HUDEP-2 (cell line): ENCODE results near the gene PER1.

Experiments
- DNase-seq, 76 experiments: peaks; one replicate each; lab custom pipeline; 2025; ENCODE audit not compliant: unreplicated experiment in 76 of 76; lab: John Stamatoyannopoulos, UW

The PER1 gene

GRCh38 chr17:8142887-8143580, 9.2 kb downstream of the PER1 start:
- no peak for DNase-seq

DNA sequence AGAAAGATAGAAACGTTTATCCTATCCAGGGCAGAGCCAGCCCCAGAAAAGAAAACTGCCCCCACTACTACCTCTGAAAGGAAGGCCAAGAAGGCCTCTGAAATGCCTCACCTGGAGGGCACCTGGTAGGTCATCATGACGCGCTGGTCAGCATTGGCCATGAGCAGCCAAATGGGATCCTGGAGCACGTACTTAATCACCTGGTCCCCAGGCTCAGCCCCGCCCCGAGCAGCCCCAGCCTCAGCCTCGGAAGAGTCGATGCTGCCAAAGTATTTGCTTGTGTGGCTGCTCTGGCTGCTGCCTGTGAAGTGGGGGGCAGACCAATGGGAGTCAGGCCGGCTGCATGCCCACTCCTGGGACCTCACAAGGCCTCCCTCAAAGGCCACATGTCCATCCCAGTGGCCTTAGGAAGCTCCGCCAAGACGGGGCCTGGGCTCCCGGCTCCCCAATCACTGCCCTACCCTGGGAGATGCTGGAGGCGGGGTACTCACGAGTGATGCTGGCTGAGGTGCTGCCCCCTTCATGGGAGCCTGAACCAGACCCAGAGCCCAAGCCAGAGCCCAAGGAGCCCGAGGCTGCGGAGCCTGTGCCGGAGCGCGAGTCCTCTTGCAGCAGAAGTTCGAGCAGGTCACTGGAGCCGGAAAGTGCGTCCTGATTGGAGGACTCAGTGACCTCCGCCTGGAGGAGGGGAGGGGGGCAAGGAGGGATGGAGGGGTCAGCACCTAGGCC, 9.9 kb downstream of the PER1 start:
- DNase-seq: no peak

GRCh38 chr17:8141741-8142140, 10.5 kb downstream of the PER1 start:
- no peak for DNase-seq

GRCh38 chr17:8141045-8141444, 11.2 kb downstream of the PER1 start:
- no peak for DNase-seq

- no peak for DNase-seq
Observed at GRCh38 chr17:8140065-8141029, 11.9 kb downstream of the PER1 start.

DNA sequence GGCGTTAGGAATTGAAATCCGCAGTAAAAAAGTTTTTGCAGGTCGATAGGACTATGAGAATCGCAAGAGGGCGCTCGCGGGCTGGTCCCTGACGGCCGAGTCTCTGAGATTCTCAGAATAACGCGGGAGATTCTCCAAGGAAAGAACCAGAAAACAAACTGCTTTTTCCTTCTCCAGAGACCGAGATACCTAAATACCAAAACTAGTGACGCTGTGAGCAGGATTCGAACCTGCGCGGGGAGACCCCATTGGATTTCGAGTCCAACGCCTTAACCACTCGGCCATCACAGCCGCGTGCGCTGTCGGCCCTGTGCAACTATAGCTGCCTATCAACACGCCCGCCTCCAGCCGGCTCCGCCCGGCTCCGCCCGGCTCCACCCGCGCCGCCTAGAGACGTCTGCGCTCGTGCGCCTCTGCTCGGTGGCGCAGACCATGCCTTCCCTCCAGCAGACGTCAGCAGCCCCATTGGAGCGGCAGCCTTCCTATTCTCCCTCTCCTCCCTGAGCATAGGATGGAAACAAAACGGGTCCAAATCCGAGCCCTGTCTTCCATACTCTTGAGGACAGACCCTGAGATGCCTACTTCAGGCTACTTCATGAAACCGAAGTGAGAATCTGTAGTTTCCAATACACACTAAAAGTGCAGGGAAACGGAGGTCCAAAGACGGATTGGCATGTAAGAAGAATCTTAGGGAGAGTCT, 13.4 kb downstream of the PER1 start:
- peak in 73 of 76 experiments; percentile 54 to 100 (median 96) for DNase-seq

- no peak for DNase-seq
Observed at GRCh38 chr17:8138374-8138671, 13.9 kb downstream of the PER1 start.

- DNase-seq: no peak
Observed at GRCh38 chr17:8137645-8138373, 14.4 kb downstream of the PER1 start.

DNA sequence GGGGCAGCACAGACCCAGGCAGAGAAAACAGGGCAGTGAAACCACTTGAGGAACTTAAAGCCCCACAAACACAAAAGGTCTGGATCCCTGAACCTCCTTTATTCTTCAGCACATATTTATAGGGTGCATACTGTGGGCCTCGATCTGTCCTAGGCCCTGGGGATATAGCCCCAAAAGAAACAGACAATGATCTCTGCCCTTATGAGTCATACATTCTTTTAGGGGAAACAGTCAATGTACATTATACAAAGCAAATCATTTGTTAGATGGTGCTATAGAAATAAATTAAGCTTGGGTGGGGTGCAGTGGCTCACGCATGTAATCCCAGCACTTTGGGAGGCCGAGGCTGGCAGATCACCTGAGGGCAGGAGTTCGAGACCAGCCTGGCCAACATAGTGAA, 18.3 kb downstream of the PER1 start:
- DNase-seq: no peak

GRCh38 chr17:8133399-8133798, 18.8 kb downstream of the PER1 start:
- DNase-seq: no peak

GRCh38 chr17:8131844-8132441, 20.3 kb downstream of the PER1 start:
- DNase-seq: no peak

DNA sequence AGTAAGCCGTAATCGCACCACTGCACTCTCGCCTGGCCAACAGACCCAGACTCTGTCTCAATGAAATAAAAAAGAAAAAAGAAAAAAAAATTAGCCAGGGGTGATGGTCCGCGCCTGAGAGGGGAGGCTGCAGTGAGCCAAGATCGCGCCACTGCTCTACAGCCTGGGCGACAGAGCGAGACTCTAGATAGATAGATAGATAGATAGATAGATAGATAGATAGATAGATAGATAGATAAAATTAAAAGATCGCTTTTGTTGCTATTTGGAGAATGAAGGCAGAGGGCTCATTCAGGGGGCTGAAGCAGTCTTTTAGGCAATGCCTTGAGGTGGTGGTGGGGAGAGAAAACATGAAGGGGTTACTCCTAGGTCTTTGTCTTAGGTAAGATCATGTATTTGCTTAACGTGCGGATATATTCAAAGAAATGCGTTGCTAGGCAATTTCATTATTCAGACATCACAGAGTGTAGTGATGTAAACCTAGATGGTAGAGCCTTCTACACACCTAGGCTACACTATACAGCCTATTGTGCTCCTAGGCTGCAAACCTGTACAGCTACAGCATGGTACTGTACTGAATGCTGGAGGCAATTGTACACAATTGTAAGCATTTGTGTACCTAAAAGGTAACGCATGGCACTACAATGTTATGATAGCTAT, 23.9 kb downstream of the PER1 start:
- DNase-seq: no peak

GRCh38 chr17:8126491-8127066, 25.6 kb downstream of the PER1 start:
- DNase-seq: peak in 29 of 76 experiments; percentile 8 to 69 (median 37)

DNA sequence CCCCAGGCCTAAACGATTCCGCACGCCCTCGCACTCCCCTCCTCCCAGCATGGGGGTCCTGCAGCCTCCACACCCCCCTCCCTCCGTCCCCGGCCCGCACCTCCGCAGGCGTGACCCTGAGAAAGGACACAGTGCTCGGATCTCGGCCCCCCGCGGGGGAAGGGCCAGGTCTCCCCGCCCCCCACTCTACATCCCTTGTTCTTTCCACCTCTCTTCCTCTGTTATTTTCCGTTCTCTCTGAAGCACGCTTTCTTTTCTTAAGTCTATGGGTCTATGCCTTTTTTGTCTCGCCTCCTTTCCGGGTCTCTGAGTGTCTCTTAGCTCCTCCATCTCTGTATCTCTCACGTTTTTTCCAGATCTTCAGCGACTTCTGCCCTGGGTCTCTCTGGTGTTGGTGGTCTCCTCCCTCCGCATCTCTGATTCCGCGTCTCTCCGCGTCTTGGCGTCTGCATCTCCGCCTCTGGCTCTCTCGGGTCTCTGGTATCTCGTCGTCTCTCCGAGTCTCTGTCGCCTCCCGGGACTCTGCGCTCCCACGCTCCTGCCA, 26.2 kb downstream of the PER1 start:
- peak in 13 of 76 experiments; percentile 34 to 59 (median 44) for DNase-seq

DNA sequence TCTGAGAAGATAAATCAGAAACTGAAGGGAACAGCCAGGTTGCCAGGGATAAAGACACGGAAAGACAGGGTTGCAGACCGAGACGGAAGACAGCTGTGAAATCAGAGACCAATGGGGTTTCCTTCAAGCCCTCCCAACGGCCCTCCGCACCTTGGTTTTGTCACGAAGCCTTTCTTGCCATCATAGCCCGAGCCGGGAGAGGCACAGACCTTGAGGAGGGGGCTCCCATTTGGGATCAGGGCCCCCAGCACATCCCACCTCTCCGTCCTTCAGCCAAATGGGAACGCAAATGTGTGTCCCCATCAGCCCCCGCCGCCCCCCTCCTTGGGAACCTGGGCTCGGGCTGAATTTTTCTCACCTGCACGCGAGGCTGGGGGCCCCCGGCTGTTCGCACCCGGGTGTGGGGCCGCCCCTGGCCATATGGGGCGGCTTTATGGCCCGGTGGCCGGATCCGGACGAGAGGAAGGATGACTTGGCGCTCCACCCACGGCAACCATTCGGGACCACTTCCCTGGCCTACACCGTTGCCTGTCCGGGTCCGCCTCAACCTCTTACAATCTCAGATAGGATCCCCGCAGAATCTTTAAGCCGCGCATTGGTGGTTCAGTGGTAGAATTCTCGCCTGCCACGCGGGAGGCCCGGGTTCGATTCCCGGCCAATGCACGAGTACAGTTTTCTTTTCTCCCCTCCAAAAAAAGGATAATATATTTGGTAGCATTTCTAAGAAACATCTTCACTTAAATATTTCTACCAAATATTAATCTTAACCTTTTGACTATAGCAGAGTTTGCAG, 26.9 kb downstream of the PER1 start:
- peak in 66 of 76 experiments; percentile 20 to 95 (median 72) for DNase-seq

DNA sequence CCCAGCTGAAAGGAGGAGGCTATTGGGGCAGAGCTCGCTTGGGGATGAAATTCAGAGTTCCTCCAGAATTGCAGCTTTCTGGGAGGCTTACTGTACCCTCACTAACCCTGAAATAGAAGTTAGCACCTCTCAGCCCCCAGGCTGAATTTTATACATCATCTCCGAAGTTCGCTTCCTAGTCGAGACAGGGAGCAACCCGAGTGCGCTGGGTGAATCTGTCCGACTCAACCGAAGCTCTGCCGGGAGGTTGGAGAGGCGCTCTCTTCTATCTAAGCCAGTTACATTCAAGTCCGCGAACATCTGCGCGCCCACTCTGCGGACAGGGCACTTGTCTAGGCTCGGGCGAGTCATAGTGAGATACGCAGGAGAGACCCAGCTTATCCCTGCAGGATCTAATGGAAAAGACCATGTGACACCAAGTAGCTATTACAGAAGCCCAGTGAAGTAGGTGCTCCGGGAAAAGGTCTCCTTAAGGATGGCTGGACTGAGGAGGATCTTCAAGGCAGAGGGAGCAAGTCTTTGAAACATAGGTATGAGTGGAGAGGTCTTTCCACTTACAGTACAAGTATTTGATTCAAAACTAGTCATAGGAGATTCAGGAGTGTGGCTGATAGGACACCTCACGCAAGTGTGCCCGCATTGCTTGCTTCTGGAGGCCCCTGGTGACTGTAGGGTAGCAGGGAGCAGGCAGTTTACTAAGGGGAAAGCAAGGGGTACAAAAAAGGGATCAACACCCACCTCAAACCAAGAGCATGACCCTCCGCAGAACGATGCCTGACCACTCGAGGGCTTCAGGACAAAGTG, 27.7 kb downstream of the PER1 start:
- DNase-seq: peak in 13 of 76 experiments; percentile 6 to 44 (median 18)
